GM23338 (cell line): Measurements from ENCODE around the gene KIF17. TPM values are rescaled to one million over a fixed set of nuclear protein-coding genes. Genes with fewer than 3 reads are reported as not detected.

Experiments used
- ATAC-seq: fragments of 200-7000 bp; cut with Tn5 transposase; 3 replicates; pipeline ENCODE4 v1.9.1; 2020
- DNase-seq: peaks from one replicate; pipeline ENCODE4 v3.0.0-alpha.2; 2015; ENCODE audit warnings: low spot score
- H2AFZ ChIP-seq: fragments of 200-600 bp; sonication (generic); 2 replicates; pipeline ENCODE4 v1.8.0; 2016; ENCODE audit warnings: antibody characterized with exemption, mild to moderate bottlenecking, moderate library complexity
- H3F3A ChIP-seq: fragments of 200-600 bp; sonication (generic); replicated peaks from 2 replicates; pipeline ENCODE4 v1.8.0; 2017; ENCODE audit warnings: antibody characterized with exemption, mixed run types, low read depth
- H3K27ac ChIP-seq: fragments of 200-600 bp; sonication (generic); 2 replicates; pipeline ENCODE4 v1.6.1; 2016; ENCODE audit warnings: low read depth
- H3K27me3 ChIP-seq: fragments of 200-600 bp; sonication (generic); 2 replicates; pipeline ENCODE4 v1.8.0; 2016; ENCODE audit warnings: mild to moderate bottlenecking, mixed run types, moderate library complexity; ENCODE audit not compliant: insufficient read depth
- H3K36me3 ChIP-seq: fragments of 200-600 bp; sonication (generic); 2 replicates; pipeline ENCODE4 v1.8.0; 2016; ENCODE audit warnings: mild to moderate bottlenecking; ENCODE audit not compliant: insufficient read depth
- H3K4me1 ChIP-seq: fragments of 200-600 bp; sonication (generic); 2 replicates; pipeline ENCODE4 v1.8.0; 2016; ENCODE audit warnings: mild to moderate bottlenecking, moderate library complexity; ENCODE audit not compliant: insufficient read depth
- H3K4me2 ChIP-seq: fragments of 200-600 bp; sonication (generic); 2 replicates; pipeline ENCODE4 v1.7.1; 2017; ENCODE audit warnings: mixed run types
- H3K4me3 ChIP-seq: fragments of 200-600 bp; sonication (generic); 2 replicates; pipeline ENCODE4 v1.6.1; 2016; ENCODE audit warnings: mixed run types
- H3K79me2 ChIP-seq: fragments of 200-600 bp; sonication (generic); replicated peaks from 2 replicates; pipeline ENCODE4 v1.8.0; 2017; ENCODE audit warnings: mild to moderate bottlenecking; ENCODE audit not compliant: insufficient read depth
- H3K9me2 ChIP-seq: fragments of 200-600 bp; sonication (generic); 2 replicates; pipeline ENCODE4 v1.8.0; 2017; ENCODE audit not compliant: insufficient read depth
- H4K20me1 ChIP-seq: fragments of 200-600 bp; sonication (generic); replicated peaks from 2 replicates; pipeline ENCODE4 v1.8.0; 2017; ENCODE audit warnings: mild to moderate bottlenecking; ENCODE audit not compliant: insufficient read depth
- H3K27ac Mint-ChIP-seq: 2 replicates; pipeline ENCODE4 v1.8.0; 2020; ENCODE audit warnings: inconsistent platforms, mild to moderate bottlenecking, moderate library complexity, mixed read lengths
- H3K27me3 Mint-ChIP-seq: 3 replicates; pipeline ENCODE4 v1.8.0; 2022; ENCODE audit warnings: low read depth, mild to moderate bottlenecking, moderate library complexity, mixed read lengths, inconsistent platforms; ENCODE audit not compliant: insufficient read depth, poor library complexity
- H3K36me3 Mint-ChIP-seq: 3 replicates; pipeline ENCODE4 v1.8.0; 2021; ENCODE audit warnings: low read depth, mild to moderate bottlenecking, inconsistent platforms, moderate library complexity, mixed read lengths
- H3K4me1 Mint-ChIP-seq: 3 replicates; pipeline ENCODE4 v1.8.0; 2020; ENCODE audit warnings: mild to moderate bottlenecking, inconsistent platforms, mixed read lengths
- H3K4me3 Mint-ChIP-seq: 3 replicates; pipeline ENCODE4 v1.8.0; 2021; ENCODE audit warnings: moderate library complexity, mild to moderate bottlenecking, inconsistent platforms, mixed read lengths
- H3K9me3 Mint-ChIP-seq: 3 replicates; pipeline ENCODE4 v1.8.0; 2020; ENCODE audit warnings: moderate library complexity, mild to moderate bottlenecking, inconsistent platforms, mixed read lengths
- CREB1 ChIP-seq: fragments of 250-450 bp; sonication (Bioruptor Pico); IDR thresholded peaks from 2 replicates; pipeline ENCODE4 v1.5.0; 2020; ENCODE audit warnings: low read depth, mild to moderate bottlenecking, moderate library complexity
- ETS1 ChIP-seq: IDR thresholded peaks from 2 replicates; pipeline ENCODE4 v1.6.1; 2016; ENCODE audit warnings: antibody characterized with exemption
- EZH2 ChIP-seq: fragments of 200-600 bp; sonication (generic); IDR thresholded peaks from one replicate; pipeline ENCODE4 v1.8.0; 2017; ENCODE audit warnings: antibody characterized with exemption, mild to moderate bottlenecking, low read depth; ENCODE audit not compliant: unreplicated experiment
- EZH2phosphoT487 ChIP-seq: fragments of 200-600 bp; sonication (generic); IDR thresholded peaks from one replicate; pipeline ENCODE4 v1.8.1; 2018; ENCODE audit warnings: antibody characterized with exemption; ENCODE audit not compliant: unreplicated experiment
- POLR2AphosphoS5 ChIP-seq: IDR thresholded peaks from 2 replicates; pipeline ENCODE4 v1.6.1; 2016; ENCODE audit warnings: antibody characterized with exemption, low read depth
- REST ChIP-seq: IDR thresholded peaks from one replicate; pipeline ENCODE4 v1.6.1; 2018; ENCODE audit warnings: antibody characterized with exemption; ENCODE audit not compliant: unreplicated experiment
- ZNF114 ChIP-seq: fragments of 250-450 bp; sonication (Bioruptor Pico); IDR thresholded peaks from 2 replicates; pipeline ENCODE4 v1.5.0; 2020; ENCODE audit warnings: mild to moderate bottlenecking, moderate library complexity
- polyA plus RNA-seq: library from polyadenylated mRNA; unstranded; fragments of >200 nt; fragmentation: Nextera tagmentation; extraction: Ambion mirVana; gene quantifications from 2 replicates; pipeline ENCODE4 v1.2.1, GENCODE V29; 2016
- total RNA-seq: library from RNA; depleted of rRNA; stranded (reverse); fragments of >200 nt; shearing (Covaris generic); gene quantifications from 2 replicates; pipeline ENCODE4 v1.2.3, GENCODE V29; 2014

KIF17 gene
- total and polyA plus RNA-seq, 2 experiments from 2014 or later: 5.9 to 18.6 TPM

GRCh38 chr1:20668581-20668980, 49.2 kb downstream of the KIF17 start:
- H3K9me2 ChIP-seq: no peaks in the 10 kb centered on the region
- H2AFZ ChIP-seq: no peak overlapping the region
- no peaks in the 10 kb centered on the region for H3K4me1 ChIP-seq
- H3K4me3 Mint-ChIP-seq: no peak overlapping the region
- DNase-seq (no peak), ATAC-seq (no peak)
- H3K4me2 ChIP-seq: no peak overlapping the region
- H3K9me3 Mint-ChIP-seq: no peaks in the 10 kb centered on the region; the same call in 2 of the 3 replicates
- H3K79me2 ChIP-seq: no peaks in the 10 kb centered on the region
- H3K4me3 ChIP-seq: no peak overlapping the region
- H3K36me3 Mint-ChIP-seq: peaks cover 3% of the 10 kb centered on the region; the same call in 2 of the 3 replicates
- H3K27ac Mint-ChIP-seq: no peak overlapping the region
- H3K4me1 Mint-ChIP-seq: no peaks in the 10 kb centered on the region
- H3F3A ChIP-seq: no peaks in the 10 kb centered on the region
- no peaks in the 10 kb centered on the region for H3K27me3 ChIP-seq
- H3K36me3 ChIP-seq: 0 out of 2 replicates have a peak, but pooled peaks cover 5% of the 10 kb centered on the region
- peaks cover 7% of the 10 kb centered on the region for H3K27me3 Mint-ChIP-seq
- no peaks in the 10 kb centered on the region for H4K20me1 ChIP-seq
- no peak overlapping the region for H3K27ac ChIP-seq
- TF ChIP-seq CREB1 (CRISPR knock-in tag) (no peak), EZH2phosphoT487 (no peak), EZH2 (no peak), ZNF114 (CRISPR knock-in tag) (no peak)

GRCh38 chr1:20666804-20667203, 51.0 kb downstream of the KIF17 start:
- Histone ChIP-seq H4K20me1 (no peaks in the 10 kb centered on the region), H3K9me2 (no peaks in the 10 kb centered on the region), H3K27ac (no peak overlapping the region), H3K79me2 (no peaks in the 10 kb centered on the region; the same call in 1 of the 2 replicates), H3K4me1 (peaks cover 4% of the 10 kb centered on the region; the same call in 1 of the 2 replicates), H2AFZ (no peak overlapping the region), H3F3A (no peaks in the 10 kb centered on the region), H3K4me2 (no peak overlapping the region), H3K4me3 (no peak overlapping the region), H3K27me3 (no peaks in the 10 kb centered on the region), H3K36me3 (0 out of 2 replicates have a peak, but pooled peaks cover 5% of the 10 kb centered on the region)
- TF ChIP-seq REST (no peak), ETS1 (no peak), POLR2AphosphoS5 (no peak)
- ATAC-seq: no peak; the same call in 2 of the 3 replicates
- no peak overlapping the region for H3K27ac Mint-ChIP-seq
- peaks cover 9% of the 10 kb centered on the region for H3K4me1 Mint-ChIP-seq
- no peak overlapping the region; the same call in 2 of the 3 replicates for H3K4me3 Mint-ChIP-seq
- H3K36me3 Mint-ChIP-seq: peaks cover 3% of the 10 kb centered on the region; the same call in 2 of the 3 replicates
- H3K9me3 Mint-ChIP-seq: no peaks in the 10 kb centered on the region; the same call in 2 of the 3 replicates
- DNase-seq: no peak
- peaks cover 5% of the 10 kb centered on the region for H3K27me3 Mint-ChIP-seq
